ENCODE results near the gene XPNPEP3.

DNA sequence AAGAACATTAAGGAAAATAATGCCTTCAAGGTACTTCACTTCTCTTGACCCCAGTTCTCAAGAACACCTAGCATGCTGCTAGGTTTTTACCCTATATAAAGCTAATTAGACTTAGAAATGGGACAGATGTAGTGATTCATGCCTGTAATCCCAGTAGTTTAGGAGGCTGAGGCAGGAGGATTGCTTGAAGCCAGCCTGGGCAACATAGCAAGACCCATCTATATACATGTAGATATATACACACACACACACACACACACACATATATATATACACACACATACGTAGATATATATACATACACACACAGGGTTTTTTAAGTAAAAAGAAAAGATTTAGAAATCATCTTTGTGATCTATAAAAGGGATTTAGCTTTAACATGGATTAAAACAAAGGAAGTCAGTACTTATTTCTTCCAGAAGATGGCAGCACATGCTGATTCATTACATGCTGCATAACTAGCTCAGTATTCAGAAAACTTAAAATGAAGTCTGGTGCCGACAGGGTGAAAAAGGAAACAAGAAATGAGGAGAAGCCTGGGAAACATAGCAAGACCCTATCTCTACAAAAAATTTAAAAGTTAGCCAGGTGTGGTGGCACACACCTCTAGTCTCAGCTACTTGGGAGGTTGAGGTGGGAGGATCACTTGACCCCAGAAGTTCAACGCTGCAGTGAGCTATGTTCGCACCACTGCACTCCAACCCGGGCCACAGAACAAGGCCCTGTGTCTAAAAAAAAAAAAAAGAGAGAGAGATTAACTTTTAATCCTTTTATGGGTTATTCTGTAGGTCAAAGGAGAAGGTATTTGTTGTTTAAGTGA is 65.7 kb downstream of the XPNPEP3 start:
- TF ChIP-seq, protein P1, sequence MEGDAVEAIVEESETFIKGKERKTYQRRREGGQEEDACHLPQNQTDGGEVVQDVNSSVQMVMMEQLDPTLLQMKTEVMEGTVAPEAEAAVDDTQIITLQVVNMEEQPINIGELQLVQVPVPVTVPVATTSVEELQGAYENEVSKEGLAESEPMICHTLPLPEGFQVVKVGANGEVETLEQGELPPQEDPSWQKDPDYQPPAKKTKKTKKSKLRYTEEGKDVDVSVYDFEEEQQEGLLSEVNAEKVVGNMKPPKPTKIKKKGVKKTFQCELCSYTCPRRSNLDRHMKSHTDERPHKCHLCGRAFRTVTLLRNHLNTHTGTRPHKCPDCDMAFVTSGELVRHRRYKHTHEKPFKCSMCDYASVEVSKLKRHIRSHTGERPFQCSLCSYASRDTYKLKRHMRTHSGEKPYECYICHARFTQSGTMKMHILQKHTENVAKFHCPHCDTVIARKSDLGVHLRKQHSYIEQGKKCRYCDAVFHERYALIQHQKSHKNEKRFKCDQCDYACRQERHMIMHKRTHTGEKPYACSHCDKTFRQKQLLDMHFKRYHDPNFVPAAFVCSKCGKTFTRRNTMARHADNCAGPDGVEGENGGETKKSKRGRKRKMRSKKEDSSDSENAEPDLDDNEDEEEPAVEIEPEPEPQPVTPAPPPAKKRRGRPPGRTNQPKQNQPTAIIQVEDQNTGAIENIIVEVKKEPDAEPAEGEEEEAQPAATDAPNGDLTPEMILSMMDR (IDR thresholded peaks at IDR 0.05; ENCODE audit: low read length), result peak; percentile 66
- no peak for TF ChIP-seq EZH2 (optimal IDR thresholded peaks at IDR 0.05; ENCODE audit: low read depth, low read length)

All from MM.1S (cell line).